HG03571 (cell line): ENCODE data around the gene GAL3ST2.
"Not testable (repeated sequence)": the region's sequence is repeated elsewhere in the genome, so short reads cannot be mapped to it uniquely, and the experiment has no call there.

Source experiments
- ATAC-seq: cut with Tn5 transposase; IDR thresholded peaks from one replicate; pipeline ENCODE4 v1.9.1; 2021; ENCODE audit not compliant: unreplicated experiment

Gene GAL3ST2

DNA sequence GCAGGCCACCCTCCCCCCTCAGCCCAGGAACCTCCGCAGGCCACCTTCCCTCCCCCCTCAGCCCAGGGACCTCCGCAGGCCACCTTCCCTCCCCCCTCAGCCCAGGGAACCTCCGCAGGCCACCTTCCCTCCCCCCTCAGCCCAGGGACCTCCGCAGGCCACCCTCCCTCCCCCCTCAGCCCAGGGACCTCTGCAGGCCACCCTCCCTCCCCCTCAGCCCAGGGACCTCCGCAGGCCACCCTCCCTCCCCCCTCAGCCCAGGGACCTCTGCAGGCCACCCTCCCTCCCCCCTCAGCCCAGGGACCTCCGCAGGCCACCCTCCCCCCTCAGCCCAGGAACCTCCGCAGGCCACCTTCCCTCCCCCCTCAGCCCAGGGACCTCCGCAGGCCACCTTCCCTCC lies 29.6 kb downstream of the GAL3ST2 start:
- not testable (repeated sequence) for ATAC-seq

- ATAC-seq = no peak
Observed at GRCh38 chr2:241808051-241808720, 31.6 kb downstream of the GAL3ST2 start.

DNA sequence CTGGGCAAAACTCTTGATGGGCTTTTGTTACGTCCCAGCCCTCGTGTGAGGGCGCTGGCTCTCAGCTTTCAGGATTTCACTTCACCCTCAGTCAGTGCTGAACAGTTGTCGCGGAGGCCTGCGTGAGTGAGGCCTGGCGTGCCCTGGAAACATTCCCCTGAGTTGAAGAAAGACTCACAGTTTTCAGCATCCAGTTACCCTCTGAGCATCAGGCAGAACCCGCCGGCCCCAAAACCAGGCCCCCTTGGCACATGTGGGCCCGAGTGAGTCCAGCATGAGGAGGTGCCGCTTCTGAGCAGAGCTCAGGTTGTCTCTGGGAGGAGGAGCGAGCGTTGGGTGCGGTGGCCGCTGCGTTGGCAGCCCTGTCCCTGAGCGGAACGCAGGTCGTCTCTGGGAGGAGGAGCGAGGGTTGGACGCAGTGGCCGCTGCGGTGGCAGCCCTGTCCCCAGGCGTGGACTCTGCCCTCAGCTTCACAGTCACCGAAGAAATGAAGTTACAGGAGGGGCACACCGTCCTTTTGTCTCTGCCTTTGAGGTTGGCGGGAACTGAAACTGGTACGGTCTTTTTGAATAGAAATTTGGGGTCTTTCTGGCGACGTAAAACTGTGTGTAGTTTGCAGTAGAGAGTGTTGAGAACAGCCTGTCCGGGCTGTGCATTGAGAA lies 32.2 kb downstream of the GAL3ST2 start, which contains the start of gene NEU4:
Gene NEU4, plus strand, starts transcription at position 473 of the 662 bp plus-strand sequence. CDS start 5,292 bp downstream, outside the sequence.
- ATAC-seq = no peak

DNA sequence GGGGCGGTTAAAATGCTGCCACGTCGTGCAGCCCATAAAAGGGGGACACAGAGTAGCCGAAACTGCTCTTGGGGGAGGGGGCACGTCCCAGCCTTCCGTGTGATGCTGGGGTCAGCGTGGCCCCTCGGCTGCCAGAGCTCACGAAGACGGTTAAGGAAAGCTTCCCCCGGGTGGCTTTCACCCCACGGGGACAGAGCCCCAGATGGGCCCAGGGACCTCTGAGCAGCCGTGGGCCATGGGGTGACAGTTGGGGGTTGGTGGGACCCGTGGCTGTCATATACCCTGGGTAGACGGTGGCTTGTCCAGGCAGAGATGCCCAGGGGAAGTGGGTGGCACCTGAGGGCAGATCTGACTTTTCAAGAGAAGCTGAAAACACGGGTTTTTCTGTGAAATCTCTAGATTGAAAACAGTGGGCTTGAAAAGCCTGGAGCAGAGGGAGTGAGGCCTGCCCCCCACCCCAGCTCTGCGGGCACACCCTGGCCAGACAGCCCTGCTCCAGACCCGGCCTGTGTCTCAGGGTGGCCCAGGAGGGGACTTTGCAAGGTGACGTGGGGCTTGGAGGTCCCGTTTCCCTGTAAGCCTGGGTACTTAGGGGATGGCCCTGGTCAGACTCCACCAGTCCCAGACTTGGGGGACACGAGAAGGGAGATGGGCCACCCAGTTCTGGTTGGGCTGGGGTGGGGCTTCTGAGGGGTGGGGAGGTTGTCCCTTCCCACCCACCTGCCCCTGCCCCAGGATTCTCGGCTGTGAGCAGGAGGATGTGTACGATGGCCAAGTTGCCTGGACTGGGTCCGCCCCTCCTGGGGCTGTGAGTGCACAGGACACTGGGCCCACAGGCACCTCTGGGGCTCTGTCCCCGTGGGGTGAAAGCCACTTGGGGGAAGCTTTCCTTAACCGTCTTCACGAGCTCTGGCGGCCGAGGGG lies 33.0 kb downstream of the GAL3ST2 start:
- ATAC-seq = no peak

- ATAC-seq = no peak
Observed at GRCh38 chr2:241810307-241811200, 33.9 kb downstream of the GAL3ST2 start.

GRCh38 chr2:241811201-241811951 lies 34.8 kb downstream of the GAL3ST2 start:
- no peak for ATAC-seq

DNA sequence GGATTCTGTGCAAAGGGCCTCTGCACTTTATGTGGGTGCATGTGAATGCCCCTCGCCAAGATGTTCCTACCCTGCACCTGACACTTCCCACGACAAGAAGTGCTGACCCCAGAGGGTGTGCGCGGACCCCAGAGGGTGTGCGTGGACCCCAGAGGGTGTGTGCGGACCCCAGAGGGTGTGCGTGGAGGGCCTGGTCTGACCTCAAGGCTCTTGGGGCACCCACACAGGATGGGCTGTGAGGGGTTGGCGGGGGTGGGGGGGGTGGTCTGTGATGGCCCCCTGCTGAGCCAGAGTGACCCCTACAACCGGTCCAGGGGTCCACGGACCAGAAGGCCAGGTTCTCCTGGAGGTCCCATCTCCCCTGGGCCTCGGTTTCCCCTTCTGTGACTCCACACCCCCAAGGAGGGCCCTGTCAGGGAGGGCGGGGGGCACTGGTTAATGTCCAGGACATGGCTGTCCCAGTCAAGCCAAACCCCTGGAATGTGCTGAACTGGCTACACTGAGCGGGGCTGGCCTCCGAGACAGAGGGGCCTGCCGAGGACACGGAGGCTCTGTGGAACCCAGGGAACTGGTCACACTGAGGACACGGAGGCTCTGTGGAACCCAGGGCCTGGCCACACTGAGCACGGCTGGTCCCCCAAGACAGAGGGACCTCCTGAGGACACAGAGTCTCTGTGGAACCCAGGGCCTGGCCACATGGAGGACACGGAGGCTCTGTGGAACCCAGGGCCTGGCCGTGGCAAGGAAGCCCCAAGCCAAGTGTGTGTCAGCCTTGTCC lies 35.5 kb downstream of the GAL3ST2 start:
- no peak for ATAC-seq

DNA sequence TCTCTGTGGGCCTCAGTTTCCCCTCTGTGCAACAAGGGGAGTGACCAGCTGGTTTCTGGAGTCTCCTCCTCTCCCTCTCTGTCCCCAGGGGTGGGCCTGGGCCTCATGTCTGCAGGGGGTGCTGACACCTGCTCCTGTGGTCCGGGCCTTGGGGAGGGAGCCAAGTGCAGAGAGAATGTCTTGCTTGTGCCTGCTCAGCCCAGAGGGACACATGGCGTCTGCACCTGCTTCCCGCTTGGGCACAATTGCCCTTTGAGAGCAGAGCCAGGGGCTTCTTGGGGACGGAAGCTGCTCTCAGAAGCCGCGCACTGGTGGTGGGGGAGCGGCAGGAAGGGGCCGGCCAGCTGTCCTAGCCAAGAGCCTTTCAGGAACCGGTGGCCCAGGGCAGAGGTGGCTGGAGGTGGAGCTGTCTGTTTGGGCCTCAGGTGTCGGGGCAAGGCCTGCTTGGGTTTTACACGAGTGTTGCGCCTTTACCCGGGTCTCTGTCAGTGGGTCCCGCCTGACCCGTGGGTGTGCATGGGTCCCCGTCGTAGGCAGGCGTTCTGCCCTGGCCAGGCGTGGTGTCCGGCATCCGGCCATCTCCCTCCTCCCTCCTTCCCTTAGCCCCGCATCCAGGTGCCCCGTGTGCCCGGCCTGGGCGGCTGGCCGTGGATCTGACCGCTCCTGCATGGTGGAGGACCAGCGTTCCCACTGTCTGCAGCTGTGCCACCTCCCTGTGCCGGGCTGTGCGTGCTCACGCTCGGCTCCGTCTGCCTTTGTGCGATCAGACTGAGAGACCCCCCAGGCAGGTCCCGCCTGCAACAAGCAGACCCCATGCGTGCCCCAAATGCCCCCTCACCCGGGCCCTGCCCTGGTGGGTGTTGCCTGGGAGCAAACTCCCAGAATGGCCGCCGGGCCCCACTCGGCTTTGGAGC lies 36.4 kb downstream of the GAL3ST2 start:
- ATAC-seq = no peak

GRCh38 chr2:241813644-241814392 lies 37.2 kb downstream of the GAL3ST2 start:
- ATAC-seq = no peak

DNA sequence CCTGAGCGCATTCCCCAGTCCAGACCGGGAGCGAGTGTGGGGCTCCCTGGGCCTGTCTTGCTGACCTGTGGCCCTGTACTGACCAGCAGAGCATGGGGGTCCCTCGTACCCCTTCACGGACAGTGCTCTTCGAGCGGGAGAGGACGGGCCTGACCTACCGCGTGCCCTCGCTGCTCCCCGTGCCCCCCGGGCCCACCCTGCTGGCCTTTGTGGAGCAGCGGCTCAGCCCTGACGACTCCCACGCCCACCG lies 37.7 kb downstream of the GAL3ST2 start:
- no peak for ATAC-seq

DNA sequence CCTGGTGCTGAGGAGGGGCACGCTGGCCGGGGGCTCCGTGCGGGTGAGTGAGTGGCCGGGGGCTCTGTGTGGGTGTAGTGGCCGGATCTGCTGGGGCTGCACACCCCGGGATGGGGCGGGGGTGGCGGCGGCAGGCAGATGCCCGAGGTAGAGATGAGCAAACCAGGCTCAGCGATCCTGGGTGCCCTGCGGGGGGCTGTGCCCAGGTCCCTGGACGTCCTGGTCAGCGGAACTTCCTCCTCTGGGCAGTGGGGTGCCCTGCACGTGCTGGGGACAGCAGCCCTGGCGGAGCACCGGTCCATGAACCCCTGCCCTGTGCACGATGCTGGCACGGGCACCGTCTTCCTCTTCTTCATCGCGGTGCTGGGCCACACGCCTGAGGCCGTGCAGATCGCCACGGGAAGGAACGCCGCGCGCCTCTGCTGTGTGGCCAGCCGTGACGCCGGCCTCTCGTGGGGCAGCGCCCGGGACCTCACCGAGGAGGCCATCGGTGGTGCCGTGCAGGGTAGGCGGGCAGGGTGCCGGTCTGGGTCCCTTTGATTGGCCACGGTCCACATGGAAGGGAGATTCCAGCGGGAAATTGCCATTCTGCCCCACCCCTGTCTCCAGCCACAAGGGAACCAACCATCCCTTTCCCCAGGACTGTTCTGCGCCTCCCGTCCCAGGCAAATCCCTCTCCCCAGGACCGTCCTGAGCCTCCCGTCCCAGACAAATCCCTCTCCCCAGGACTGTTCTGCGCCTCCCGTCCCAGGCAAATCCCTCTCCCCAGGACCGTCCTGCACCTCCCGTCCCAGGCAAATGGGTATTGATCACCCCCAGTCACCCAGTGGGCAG lies 38.2 kb downstream of the GAL3ST2 start:
- no peak for ATAC-seq

DNA sequence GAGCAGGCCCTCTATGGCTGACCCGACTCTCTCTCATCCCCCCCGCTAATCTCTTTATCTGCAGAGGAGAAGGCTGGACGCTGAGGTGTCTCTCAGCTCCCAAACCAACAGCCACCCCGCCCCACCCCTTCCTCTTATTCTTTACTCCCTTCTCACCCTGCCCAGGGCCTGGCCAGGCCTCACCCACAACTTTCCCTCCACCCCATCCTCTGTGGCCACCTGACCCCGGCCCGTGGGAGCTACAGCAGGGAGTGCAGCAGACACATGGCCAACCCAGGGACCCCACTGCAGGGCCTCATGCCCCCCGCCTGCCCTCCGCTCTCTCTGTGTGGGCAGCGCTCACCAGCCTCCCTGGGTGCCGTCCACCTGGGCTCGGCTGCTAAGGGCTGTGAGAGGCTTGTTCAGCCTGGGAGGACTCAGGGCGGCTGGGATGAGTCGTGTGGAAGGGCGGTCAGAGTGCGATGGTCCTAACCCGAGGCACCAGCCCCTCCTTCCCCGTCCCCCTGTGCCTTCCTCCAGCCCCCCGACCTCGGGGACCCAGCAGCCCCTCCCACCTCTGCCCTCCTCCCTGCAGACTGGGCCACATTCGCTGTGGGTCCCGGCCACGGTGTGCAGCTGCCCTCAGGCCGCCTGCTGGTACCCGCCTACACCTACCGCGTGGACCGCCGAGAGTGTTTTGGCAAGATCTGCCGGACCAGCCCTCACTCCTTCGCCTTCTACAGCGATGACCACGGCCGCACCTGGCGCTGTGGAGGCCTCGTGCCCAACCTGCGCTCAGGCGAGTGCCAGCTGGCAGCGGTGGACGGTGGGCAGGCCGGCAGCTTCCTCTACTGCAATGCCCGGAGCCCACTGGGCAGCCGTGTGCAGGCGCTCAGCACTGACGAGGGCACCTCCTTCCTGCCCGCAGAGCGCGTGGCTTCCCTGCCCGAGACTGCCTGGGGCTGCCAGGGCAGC lies 39.1 kb downstream of the GAL3ST2 start:
- ATAC-seq = no peak

GRCh38 chr2:241816431-241817121 lies 40.0 kb downstream of the GAL3ST2 start:
- ATAC-seq = no peak

GRCh38 chr2:241817126-241817820 lies 40.7 kb downstream of the GAL3ST2 start:
- no peak for ATAC-seq
